ENCODE measurements around the gene CD300C.

- no peak for TF ChIP-seq CTCF (IDR thresholded peaks at IDR 0.05; ENCODE audit: insufficient read depth, low read length, poor library complexity, severe bottlenecking)
- TF ChIP-seq EZH2phosphoT487 (conservative IDR thresholded peaks at IDR 0.05; ENCODE audit: low read length) = no peak
These were observed 22.6 kb downstream of the CD300C start for GRCh38 chr17:74523308-74523707.

Measured in SU-DHL-6 (cell line).